Measurements from ENCODE around the gene PRH2.

Gene PRH2

DNA sequence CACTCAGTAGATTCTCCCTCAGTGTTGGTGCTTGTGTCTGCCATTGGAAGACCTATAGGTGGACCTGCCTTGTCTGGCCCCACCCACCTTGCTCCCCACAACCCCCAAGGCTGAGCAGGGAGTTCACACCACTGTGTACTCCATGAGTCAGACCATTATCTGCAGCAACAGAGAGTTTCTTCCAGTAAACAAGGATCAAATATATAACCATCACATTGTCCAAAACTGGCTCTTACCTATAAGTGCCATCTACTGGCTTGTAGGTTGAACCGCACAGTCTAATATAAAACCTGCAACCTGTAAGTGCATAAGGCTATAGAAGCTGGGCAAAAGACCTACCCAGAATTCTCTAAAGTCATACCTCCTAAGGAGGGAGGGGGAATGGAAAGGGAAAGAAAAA lies 27.6 kb upstream of the PRH2 start:
- DNase-seq (ENCODE audit: low read depth, low spot score), result no peak
- no peak for TF ChIP-seq SUZ12 (IDR thresholded peaks at IDR 0.05; ENCODE audit: extremely low read depth, insufficient read depth, insufficient read length)
- no peak for TF ChIP-seq ZNF274 (IDR thresholded peaks at IDR 0.05; ENCODE audit: low read depth, low read length)
- no peak for TF ChIP-seq YY1 (IDR thresholded peaks at IDR 0.05; ENCODE audit: insufficient read depth, insufficient read length)
- Histone ChIP-seq H3K9me3 (ENCODE audit: insufficient read depth, low read length) (peaks cover 36% of the 10 kb centered on the region; the same call in 1 of the 2 replicates), H3K36me3 (ENCODE audit: insufficient read depth, insufficient read length, low read length) (no peaks in the 10 kb centered on the region), H3K4me1 (ENCODE audit: insufficient read depth, insufficient read length) (no peaks in the 10 kb centered on the region), H3K27me3 (ENCODE audit: insufficient read depth, insufficient read length) (no peaks in the 10 kb centered on the region), H3K9ac (ENCODE audit: insufficient read length, low read depth) (no peak overlapping the region), H3K4me3 (ENCODE audit: insufficient read length, low read depth) (no peak overlapping the region)

DNA sequence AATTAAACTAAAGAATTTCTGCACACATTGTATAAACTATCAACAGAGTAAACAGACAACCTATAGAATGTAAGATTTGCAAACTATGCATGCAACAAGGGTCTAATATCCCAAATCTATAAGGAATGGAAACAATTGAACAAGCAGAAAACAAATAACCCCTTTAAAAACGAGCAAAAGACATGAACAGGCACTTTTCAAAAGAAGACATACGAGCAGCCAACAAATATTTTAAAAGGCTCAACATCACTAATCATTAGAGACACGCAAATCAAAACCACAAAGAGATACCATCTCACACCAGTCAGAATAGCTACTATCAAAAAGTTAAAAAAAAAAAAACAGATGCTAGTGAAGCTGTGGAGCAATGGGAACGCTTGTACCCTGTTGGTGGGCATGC lies 24.4 kb upstream of the PRH2 start:
- no peaks in the 10 kb centered on the region for H3K27me3 ChIP-seq (ENCODE audit: insufficient read depth, insufficient read length)
- no peak overlapping the region for H3K9ac ChIP-seq (ENCODE audit: insufficient read length, low read depth)
- no peaks in the 10 kb centered on the region for H3K36me3 ChIP-seq (ENCODE audit: insufficient read depth, insufficient read length, low read length)
- DNase-seq (ENCODE audit: low read depth, low spot score), result no peak
- no peak overlapping the region for H3K4me3 ChIP-seq (ENCODE audit: insufficient read length, low read depth)
- H3K9me3 ChIP-seq (ENCODE audit: insufficient read depth, low read length), result peaks cover 36% of the 10 kb centered on the region; the same call in 1 of the 2 replicates
- H3K4me1 ChIP-seq (ENCODE audit: insufficient read depth, insufficient read length), result no peaks in the 10 kb centered on the region
- TF ChIP-seq YY1 (IDR thresholded peaks at IDR 0.05; ENCODE audit: insufficient read depth, insufficient read length), result no peak
- TF ChIP-seq ZNF274 (IDR thresholded peaks at IDR 0.05; ENCODE audit: low read depth, low read length), result no peak
- TF ChIP-seq SUZ12 (IDR thresholded peaks at IDR 0.05; ENCODE audit: extremely low read depth, insufficient read depth, insufficient read length), result no peak

DNA sequence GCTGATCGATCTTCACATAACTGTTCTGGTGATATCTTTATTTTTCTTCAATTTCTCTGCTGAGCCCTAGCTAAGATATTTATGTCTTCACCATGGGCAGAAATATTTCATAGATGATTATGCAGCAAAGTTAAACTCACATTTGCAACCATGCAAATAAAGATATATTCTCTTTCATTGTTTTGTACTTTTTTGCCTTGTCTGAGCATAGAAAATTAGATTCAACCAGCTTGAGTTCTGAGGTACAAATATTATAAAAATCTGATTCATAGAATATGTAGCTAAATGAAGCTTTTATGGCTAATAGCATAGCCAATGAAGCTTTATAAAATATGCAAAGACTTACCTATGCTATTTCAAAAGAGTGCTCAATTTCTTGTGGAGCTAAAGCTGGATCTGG lies 19.6 kb upstream of the PRH2 start, which contains the start of gene TAS2R13:
TAS2R13 (minus strand) TSS at position 101 of the 400 bp plus-strand sequence. CDS start 264 bp downstream, outside the sequence.
- H3K4me1 ChIP-seq (ENCODE audit: insufficient read depth, insufficient read length), result no peaks in the 10 kb centered on the region
- DNase-seq (ENCODE audit: low read depth, low spot score), result no peak
- H3K9ac ChIP-seq (ENCODE audit: insufficient read length, low read depth), result no peak within 1 kb of the TSS
- H3K4me3 ChIP-seq (ENCODE audit: insufficient read length, low read depth), result no peak within 1 kb of the TSS
- H3K9me3 ChIP-seq (ENCODE audit: insufficient read depth, low read length), result peaks cover 16% of the 10 kb centered on the region; the same call in 1 of the 2 replicates
- H3K36me3 ChIP-seq (ENCODE audit: insufficient read depth, insufficient read length, low read length), result no peaks in the 10 kb centered on the region
- TF ChIP-seq YY1 (IDR thresholded peaks at IDR 0.05; ENCODE audit: insufficient read depth, insufficient read length) (no peak), ZNF274 (IDR thresholded peaks at IDR 0.05; ENCODE audit: low read depth, low read length) (no peak), SUZ12 (IDR thresholded peaks at IDR 0.05; ENCODE audit: extremely low read depth, insufficient read depth, insufficient read length) (no peak)
- no peaks in the 10 kb centered on the region for H3K27me3 ChIP-seq (ENCODE audit: insufficient read depth, insufficient read length)

DNA sequence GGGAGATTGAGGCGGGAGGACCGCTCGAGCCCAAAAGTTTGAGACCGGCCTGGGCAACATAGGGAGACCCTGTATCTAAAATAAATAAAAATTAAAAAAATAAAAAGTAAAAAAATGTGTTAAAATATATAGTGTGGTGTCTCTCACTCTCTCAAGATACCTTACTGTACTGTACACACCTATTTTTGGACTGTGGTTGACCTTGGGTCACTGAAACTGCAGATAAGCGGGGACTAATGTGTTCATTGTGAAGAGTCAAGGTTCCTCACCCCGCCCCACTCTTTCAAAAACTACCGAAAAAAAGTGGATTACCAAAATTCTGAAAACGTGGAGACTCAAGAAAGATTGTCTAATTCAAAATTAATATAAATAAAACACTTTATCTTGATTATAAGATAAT lies 18.7 kb upstream of the PRH2 start:
- no peaks in the 10 kb centered on the region for H3K27me3 ChIP-seq (ENCODE audit: insufficient read depth, insufficient read length)

DNA sequence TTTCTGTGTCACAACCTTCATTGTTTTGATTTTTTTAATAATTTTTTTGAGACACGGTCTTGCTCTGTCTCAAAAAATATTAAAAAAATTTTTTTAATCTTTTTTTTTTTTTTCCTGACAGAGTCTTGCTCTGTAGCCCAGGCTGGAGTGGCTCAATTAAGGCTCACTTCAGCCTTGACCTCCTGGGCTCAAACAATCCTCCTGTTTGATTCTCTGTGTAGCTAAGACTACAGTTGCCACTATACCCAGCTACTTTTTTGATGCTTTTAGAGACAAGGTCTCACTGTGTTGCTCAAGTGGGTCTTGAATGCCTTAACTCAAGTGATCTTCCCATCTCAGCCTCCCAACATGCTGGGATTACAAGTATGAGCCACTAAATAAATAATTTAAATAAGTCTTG lies 9.2 kb upstream of the PRH2 start:
- no peak overlapping the region for H3K9ac ChIP-seq (ENCODE audit: insufficient read length, low read depth)
- H3K9me3 ChIP-seq (ENCODE audit: insufficient read depth, low read length), result no peaks in the 10 kb centered on the region
- H3K4me3 ChIP-seq (ENCODE audit: insufficient read length, low read depth), result no peak overlapping the region
- DNase-seq (ENCODE audit: low read depth, low spot score), result no peak
- H3K36me3 ChIP-seq (ENCODE audit: insufficient read depth, insufficient read length, low read length), result no peaks in the 10 kb centered on the region
- no peak for TF ChIP-seq SUZ12 (IDR thresholded peaks at IDR 0.05; ENCODE audit: extremely low read depth, insufficient read depth, insufficient read length)
- no peak for TF ChIP-seq ZNF274 (IDR thresholded peaks at IDR 0.05; ENCODE audit: low read depth, low read length)
- TF ChIP-seq YY1 (IDR thresholded peaks at IDR 0.05; ENCODE audit: insufficient read depth, insufficient read length), result no peak
- no peaks in the 10 kb centered on the region for H3K27me3 ChIP-seq (ENCODE audit: insufficient read depth, insufficient read length)
- no peaks in the 10 kb centered on the region for H3K4me1 ChIP-seq (ENCODE audit: insufficient read depth, insufficient read length)

More for the DNA sequence above, 18.7 kb upstream of the PRH2 start:
- DNase-seq (ENCODE audit: low read depth, low spot score), result no peak
- H3K4me3 ChIP-seq (ENCODE audit: insufficient read length, low read depth), result no peak overlapping the region
- TF ChIP-seq SUZ12 (IDR thresholded peaks at IDR 0.05; ENCODE audit: extremely low read depth, insufficient read depth, insufficient read length) (no peak), YY1 (IDR thresholded peaks at IDR 0.05; ENCODE audit: insufficient read depth, insufficient read length) (no peak), ZNF274 (IDR thresholded peaks at IDR 0.05; ENCODE audit: low read depth, low read length) (no peak)
- H3K4me1 ChIP-seq (ENCODE audit: insufficient read depth, insufficient read length), result no peaks in the 10 kb centered on the region
- H3K9ac ChIP-seq (ENCODE audit: insufficient read length, low read depth), result no peak overlapping the region
- H3K9me3 ChIP-seq (ENCODE audit: insufficient read depth, low read length), result 0 out of 2 replicates have a peak, but pooled peaks cover 6% of the 10 kb centered on the region
- H3K36me3 ChIP-seq (ENCODE audit: insufficient read depth, insufficient read length, low read length), result no peaks in the 10 kb centered on the region

DNA sequence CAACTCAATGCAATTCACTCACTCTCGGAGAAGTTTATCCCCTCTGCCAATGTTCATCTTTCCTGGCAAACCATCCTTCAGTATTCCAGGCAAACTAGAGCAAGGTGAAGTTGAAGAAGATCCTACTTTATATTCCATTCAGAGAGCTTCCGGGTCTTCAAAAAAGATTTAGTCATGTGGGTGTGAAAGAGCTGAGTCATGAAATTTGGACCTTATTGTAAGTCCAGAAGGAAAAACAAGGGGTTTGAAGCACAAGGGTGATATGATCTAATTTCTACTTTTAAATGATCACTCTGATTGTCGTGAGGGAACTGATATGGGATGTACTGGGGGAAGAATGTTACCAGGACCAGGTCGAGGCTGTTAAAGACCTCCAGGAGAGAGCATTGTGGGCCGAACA lies 2.8 kb upstream of the PRH2 start:
- no peaks in the 10 kb centered on the region for H3K4me1 ChIP-seq (ENCODE audit: insufficient read depth, insufficient read length)
- no peaks in the 10 kb centered on the region for H3K27me3 ChIP-seq (ENCODE audit: insufficient read depth, insufficient read length)
- H3K9me3 ChIP-seq (ENCODE audit: insufficient read depth, low read length), result no peaks in the 10 kb centered on the region
- no peak overlapping the region for H3K9ac ChIP-seq (ENCODE audit: insufficient read length, low read depth)
- no peak overlapping the region for H3K4me3 ChIP-seq (ENCODE audit: insufficient read length, low read depth)
- no peak for DNase-seq (ENCODE audit: low read depth, low spot score)
- no peaks in the 10 kb centered on the region for H3K36me3 ChIP-seq (ENCODE audit: insufficient read depth, insufficient read length, low read length)
- TF ChIP-seq ZNF274 (IDR thresholded peaks at IDR 0.05; ENCODE audit: low read depth, low read length) (no peak), YY1 (IDR thresholded peaks at IDR 0.05; ENCODE audit: insufficient read depth, insufficient read length) (no peak), SUZ12 (IDR thresholded peaks at IDR 0.05; ENCODE audit: extremely low read depth, insufficient read depth, insufficient read length) (no peak)

DNA sequence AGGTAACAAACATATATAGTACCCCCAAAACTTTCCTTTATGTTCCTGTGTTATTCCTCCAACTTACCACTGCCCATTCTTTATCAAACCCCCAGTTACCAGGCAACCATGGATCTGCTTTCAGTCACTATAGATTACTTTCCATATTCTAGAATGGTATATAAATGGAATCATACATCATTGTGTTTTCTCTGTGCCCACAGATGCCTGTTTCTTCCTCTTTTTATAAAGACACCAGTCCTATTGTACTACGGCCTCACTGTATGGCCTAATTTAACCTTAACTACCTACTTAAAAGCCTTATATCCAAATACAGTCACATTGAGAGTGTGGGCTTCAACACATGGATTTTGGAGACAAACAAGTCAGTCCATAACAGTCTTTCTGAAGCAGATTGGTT lies 7.5 kb downstream of the PRH2 start:
- Histone ChIP-seq H3K27me3 (ENCODE audit: insufficient read depth, insufficient read length) (no peaks in the 10 kb centered on the region), H3K36me3 (ENCODE audit: insufficient read depth, insufficient read length, low read length) (no peaks in the 10 kb centered on the region), H3K4me3 (ENCODE audit: insufficient read length, low read depth) (no peak overlapping the region), H3K4me1 (ENCODE audit: insufficient read depth, insufficient read length) (no peaks in the 10 kb centered on the region), H3K9ac (ENCODE audit: insufficient read length, low read depth) (no peak overlapping the region), H3K9me3 (ENCODE audit: insufficient read depth, low read length) (no peaks in the 10 kb centered on the region)
- TF ChIP-seq SUZ12 (IDR thresholded peaks at IDR 0.05; ENCODE audit: extremely low read depth, insufficient read depth, insufficient read length), result no peak
- no peak for TF ChIP-seq ZNF274 (IDR thresholded peaks at IDR 0.05; ENCODE audit: low read depth, low read length)
- TF ChIP-seq YY1 (IDR thresholded peaks at IDR 0.05; ENCODE audit: insufficient read depth, insufficient read length), result no peak
- no peak for DNase-seq (ENCODE audit: low read depth, low spot score)
